Measurements from ENCODE around the gene ADGRL1. TPM values are rescaled to one million over a fixed set of nuclear protein-coding genes. Genes with fewer than 3 reads are reported as not detected.
"Not testable (repeated sequence)": the region's sequence is repeated elsewhere in the genome, so short reads cannot be mapped to it uniquely, and the experiment has no call there.

The ADGRL1 gene
- total RNA-seq, 4 donors from 2014 or later = 0.76 to 3.5 (median 1.2) TPM

- TF ChIP-seq POLR2A (IDR thresholded peaks at IDR 0.05) (no peak), CTCF (IDR thresholded peaks at IDR 0.05 in 4 of 5, conservative IDR thresholded peaks at IDR 0.05 in 1 of 5) (no peak)
- in situ Hi-C loops (cut with MboI; ENCODE audit: low sequenced_read_pairs in 4 of 4) = no loop called here
- Histone ChIP-seq H3K36me3 (no peaks in the 10 kb centered on the region), H3K4me1 (no peaks in the 10 kb centered on the region), H3K27me3 (no peaks in the 10 kb centered on the region), H3K27ac (no peak overlapping the region), H3K4me3 (no peak overlapping the region), H3K9me3 (no peaks in the 10 kb centered on the region)
- ATAC-seq = no peak
- intact Hi-C loops (cut with DNase I; ENCODE audit: low total_unique reads) = no loop called here
- no peak for DNase-seq
Measured at GRCh38 chr19:14185158-14185557, 20.8 kb downstream of the ADGRL1 start.

- intact Hi-C loops (cut with DNase I; ENCODE audit: low total_unique reads) = no loop called here
- H3K27me3 ChIP-seq = no peaks in the 10 kb centered on the region
Measured at GRCh38 chr19:14183741-14184350, 22.1 kb downstream of the ADGRL1 start.

GRCh38 chr19:14182476-14182875 is 23.5 kb downstream of the ADGRL1 start:
- H3K4me1 ChIP-seq = no peaks in the 10 kb centered on the region
- no peaks in the 10 kb centered on the region for H3K9me3 ChIP-seq
- intact Hi-C loops (cut with DNase I; ENCODE audit: low total_unique reads) (no loop called here), in situ Hi-C loops (cut with MboI; ENCODE audit: low sequenced_read_pairs in 4 of 4) (no loop called here)
- H3K27ac ChIP-seq = no peak overlapping the region
- TF ChIP-seq CTCF (IDR thresholded peaks at IDR 0.05 in 4 of 5, conservative IDR thresholded peaks at IDR 0.05 in 1 of 5) (no peak), POLR2A (IDR thresholded peaks at IDR 0.05) (no peak)
- DNase-seq (no peak), ATAC-seq (no peak)
- no peaks in the 10 kb centered on the region for H3K27me3 ChIP-seq
- no peaks in the 10 kb centered on the region for H3K36me3 ChIP-seq
- no peak overlapping the region for H3K4me3 ChIP-seq

More at GRCh38 chr19:14183741-14184350, 22.1 kb downstream of the ADGRL1 start:
- Histone ChIP-seq H3K4me1 (no peaks in the 10 kb centered on the region), H3K9me3 (no peaks in the 10 kb centered on the region), H3K4me3 (no peak overlapping the region), H3K27ac (no peak overlapping the region), H3K36me3 (no peaks in the 10 kb centered on the region)
- DNase-seq (no peak), ATAC-seq (no peak)
- in situ Hi-C loops (cut with MboI; ENCODE audit: low sequenced_read_pairs in 4 of 4) = no loop called here
- TF ChIP-seq POLR2A (IDR thresholded peaks at IDR 0.05) (no peak), CTCF (IDR thresholded peaks at IDR 0.05 in 4 of 5, conservative IDR thresholded peaks at IDR 0.05 in 1 of 5) (no peak)

- DNase-seq = no peak
- TF ChIP-seq CTCF (IDR thresholded peaks at IDR 0.05 in 4 of 5, conservative IDR thresholded peaks at IDR 0.05 in 1 of 5) = no peak
- TF ChIP-seq POLR2A (IDR thresholded peaks at IDR 0.05) = no peak
- intact Hi-C loops (cut with DNase I; ENCODE audit: low total_unique reads) (no loop called here), in situ Hi-C loops (cut with MboI; ENCODE audit: low sequenced_read_pairs in 4 of 4) (no loop called here)
- Histone ChIP-seq H3K9me3 (no peaks in the 10 kb centered on the region), H3K4me3 (no peak overlapping the region), H3K27ac (no peak overlapping the region), H3K27me3 (no peaks in the 10 kb centered on the region), H3K36me3 (no peaks in the 10 kb centered on the region), H3K4me1 (no peaks in the 10 kb centered on the region)
- no peak for ATAC-seq
Measured at GRCh38 chr19:14181906-14182305, 24.1 kb downstream of the ADGRL1 start.

DNA sequence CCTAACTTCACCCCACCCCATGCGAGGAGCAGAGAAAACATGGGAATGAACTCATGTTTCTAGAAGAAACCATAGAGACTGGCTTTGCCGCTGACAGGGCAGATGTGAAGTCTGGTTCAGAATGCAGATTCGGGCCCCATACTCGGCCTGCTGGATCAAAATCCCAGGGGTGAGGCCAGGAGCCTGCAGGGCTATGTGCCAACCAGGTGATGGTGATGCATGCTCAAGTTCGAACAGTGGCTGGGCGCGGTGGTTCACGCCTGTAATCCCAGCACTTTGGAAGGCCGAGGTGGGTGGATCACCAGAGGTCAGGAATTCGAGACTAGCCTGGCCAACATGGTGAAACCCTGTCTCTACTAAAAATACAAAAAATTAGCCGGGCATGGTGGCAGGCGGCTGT is 24.8 kb downstream of the ADGRL1 start:
- H3K4me3 ChIP-seq; H3K27me3 ChIP-seq; H3K9me3 ChIP-seq; ATAC-seq; H3K4me1 ChIP-seq; intact Hi-C loops (cut with DNase I; ENCODE audit: low total_unique reads); H3K27ac ChIP-seq; DNase-seq; H3K36me3 ChIP-seq; in situ Hi-C loops (cut with MboI; ENCODE audit: low sequenced_read_pairs in 4 of 4): not testable (repeated sequence)
